IMR-90 (cell line): ENCODE data around the gene POU2F1. TPM values are rescaled to one million over a fixed set of nuclear protein-coding genes. Genes with fewer than 3 reads are reported as not detected.

Source experiments
- ATAC-seq: fragments of 200-7000 bp; cut with Tn5 transposase; 2 replicates; pipeline ENCODE4 v1.9.1; 2020; ENCODE audit warnings: low read depth, mild to moderate bottlenecking, moderate library complexity
- BruUV-seq: library from RNA; stranded (reverse); fragments of 400-500 nt; replicated peaks from 2 replicates; lab custom pipeline; 2021; lab: Mats Ljungman, UMichigan
- CTCF ChIA-PET: fragments of 300-600 bp; formaldehyde crosslinking; extraction: SDS; loops from one replicate; lab custom pipeline; 2021; ENCODE audit warnings: antibody characterized with exemption; lab: Yijun Ruan, JAX
- POLR2A ChIA-PET: fragments of 300-600 bp; sonication (Branson Sonifier 250); formaldehyde crosslinking; loops from one replicate; lab custom pipeline; 2022; ENCODE audit warnings: antibody characterized with exemption; ENCODE audit not compliant: unreplicated experiment; lab: Charles Lee
- DNase-seq: peaks from one replicate; pipeline ENCODE4 v3.0.0; 2013
- H2AFZ ChIP-seq: replicated peaks from 2 replicates; pipeline ENCODE3; 2013; ENCODE audit warnings: low read length, mild to moderate bottlenecking; ENCODE audit not compliant: poor library complexity
- H2AK5ac ChIP-seq: 2 replicates; pipeline ENCODE4 v1.6.1; 2013; ENCODE audit warnings: low read depth, low read length, inconsistent platforms
- H2AK9ac ChIP-seq: replicated peaks from 2 replicates; pipeline ENCODE3; 2013; ENCODE audit warnings: mild to moderate bottlenecking, low read depth, low read length, moderate library complexity; ENCODE audit not compliant: poor library complexity
- H2BK120ac ChIP-seq: 2 replicates; pipeline ENCODE4 v1.6.1; 2013; ENCODE audit warnings: low read depth, low read length, inconsistent platforms
- H2BK15ac ChIP-seq: 3 replicates; pipeline ENCODE4 v1.6.1; 2013; ENCODE audit warnings: low read depth, low read length, inconsistent platforms
- H2BK20ac ChIP-seq: 2 replicates; pipeline ENCODE4 v1.6.1; 2013; ENCODE audit warnings: low read depth, mild to moderate bottlenecking, inconsistent platforms, low read length, moderate library complexity
- H2BK5ac ChIP-seq: 2 replicates; pipeline ENCODE4 v1.6.1; 2013; ENCODE audit warnings: mild to moderate bottlenecking, low read depth, low read length, inconsistent platforms; ENCODE audit not compliant: poor library complexity, severe bottlenecking
- H3K14ac ChIP-seq: replicated peaks from 2 replicates; pipeline ENCODE4 v1.6.1; 2013; ENCODE audit warnings: low read depth, low read length, inconsistent platforms
- H3K18ac ChIP-seq: 2 replicates; pipeline ENCODE4 v1.6.1; 2013; ENCODE audit warnings: low read depth, low read length, control low read depth
- H3K23ac ChIP-seq: 2 replicates; pipeline ENCODE4 v1.6.1; 2013; ENCODE audit warnings: low read depth, low read length, inconsistent platforms
- H3K27ac ChIP-seq: 2 replicates; pipeline ENCODE4 v1.5.1; 2013; ENCODE audit warnings: mild to moderate bottlenecking, control low read depth, low read length; ENCODE audit not compliant: insufficient read depth
- H3K27me3 ChIP-seq: 2 replicates; pipeline ENCODE4 v1.6.1; 2013; ENCODE audit warnings: low read length; ENCODE audit not compliant: control insufficient read depth, insufficient read depth
- H3K36me3 ChIP-seq: 2 replicates; pipeline ENCODE4 v1.6.1; 2013; ENCODE audit warnings: low read length, mixed read lengths; ENCODE audit not compliant: control insufficient read depth, insufficient read depth
- H3K4ac ChIP-seq: 2 replicates; pipeline ENCODE4 v1.6.1; 2013; ENCODE audit warnings: low read depth, low read length, inconsistent platforms
- H3K4me1 ChIP-seq: 2 replicates; pipeline ENCODE4 v1.6.1; 2013; ENCODE audit warnings: low read length, mixed read lengths; ENCODE audit not compliant: control insufficient read depth, insufficient read depth
- H3K4me2 ChIP-seq: 2 replicates; pipeline ENCODE4 v1.6.1; 2013; ENCODE audit warnings: low read depth, mild to moderate bottlenecking, control low read depth, low read length, moderate library complexity
- H3K4me3 ChIP-seq: 2 replicates; pipeline ENCODE4 v1.5.1; 2013; ENCODE audit warnings: low read depth, mild to moderate bottlenecking, control low read depth, low read length, moderate library complexity; ENCODE audit not compliant: insufficient read depth
- H3K56ac ChIP-seq: 2 replicates; pipeline ENCODE4 v1.6.1; 2013; ENCODE audit warnings: low read length, inconsistent platforms; ENCODE audit not compliant: insufficient read depth; ENCODE audit errors: extremely low read depth
- H3K79me1 ChIP-seq, 2 experiments: 2 replicates each; pipeline ENCODE4 v1.6.1; 2013; ENCODE audit warnings: low read length in 2 of 2, inconsistent platforms in 1 of 2, low read depth in 1 of 2
- H3K9ac ChIP-seq: 2 replicates; pipeline ENCODE4 v1.6.1; 2013; ENCODE audit warnings: low read depth, low read length, control low read depth
- H3K9me1 ChIP-seq: 2 replicates; pipeline ENCODE4 v1.6.1; 2013; ENCODE audit warnings: low read length, inconsistent platforms; ENCODE audit not compliant: insufficient read depth
- H3K9me3 ChIP-seq: 2 replicates; pipeline ENCODE4 v1.6.1; 2013; ENCODE audit warnings: low read length; ENCODE audit not compliant: control insufficient read depth, insufficient read depth
- H4K20me1 ChIP-seq: 2 replicates; pipeline ENCODE4 v1.6.1; 2013; ENCODE audit warnings: low read length, inconsistent platforms; ENCODE audit not compliant: insufficient read depth
- H4K5ac ChIP-seq: 2 replicates; pipeline ENCODE4 v1.6.1; 2013; ENCODE audit warnings: mild to moderate bottlenecking, low read depth, low read length, control low read depth
- H4K8ac ChIP-seq, 2 experiments: 2 replicates each; pipeline ENCODE4 v1.6.1; 2013; ENCODE audit warnings: low read depth in 2 of 2, low read length in 2 of 2, control low read depth in 1 of 2, inconsistent platforms in 1 of 2
- H4K91ac ChIP-seq: 2 replicates; pipeline ENCODE4 v1.6.1; 2013; ENCODE audit warnings: low read depth, low read length, inconsistent platforms; ENCODE audit not compliant: insufficient read depth
- BHLHE40 ChIP-seq: fragments of 150-350 bp; IDR thresholded peaks from 2 replicates; pipeline ENCODE4 v1.6.1; 2016; ENCODE audit warnings: mild to moderate bottlenecking, low read depth, low read length
- MAFK ChIP-seq: IDR thresholded peaks from 2 replicates; pipeline ENCODE4 v1.6.1; 2012; ENCODE audit warnings: low read depth, low read length, improper control_type of control experiment
- SMC3 ChIP-seq: fragments of 150-350 bp; IDR thresholded peaks from 2 replicates; pipeline ENCODE4 v1.6.1; 2016; ENCODE audit warnings: low read depth, mild to moderate bottlenecking, antibody characterized with exemption, low read length, moderate library complexity
- USF2 ChIP-seq: fragments of 150-350 bp; IDR thresholded peaks from 2 replicates; pipeline ENCODE4 v1.6.1; 2017; ENCODE audit warnings: mild to moderate bottlenecking, antibody characterized with exemption, low read length, low read depth
- WGBS, 2 experiments: methylation state at CpG; one replicate each; pipeline versions ENCODE4 v1.1.5 to v1.1.7; 2013; ENCODE audit warnings: missing lambda C conversion rate in 2 of 2; ENCODE audit not compliant: insufficient read length in 1 of 2; ENCODE audit errors: extremely low coverage in 2 of 2; 5-methylcytosine and 5-hydroxymethylcytosine counted together
- dilution Hi-C: fragments of 300-500 bp; cut with HindIII; formaldehyde crosslinking; loops from one replicate; pipeline ENCODE4 v1.14.3; 2018; ENCODE audit warnings: low sequenced_read_pairs; ENCODE audit not compliant: unreplicated experiment
- in situ Hi-C: fragments of 300-500 bp; cut with MboI; formaldehyde crosslinking; loops from 3 replicates; pipeline ENCODE4 v1.14.3; 2019; ENCODE audit warnings: low sequenced_read_pairs, inconsistent platforms, mixed read lengths
- intact Hi-C: fragments of 100-400 bp; cut with micrococcal nuclease; formaldehyde crosslinking; loops from 2 replicates; pipeline ENCODE4 v1.10.0; 2022
- polyA plus RNA-seq, 3 experiments: library from polyadenylated mRNA; depleted of rRNA; stranded (reverse); fragments of >200 nt; gene quantifications; 2 replicates each; pipeline ENCODE4 v1.2.3, GENCODE V29; 2012; ENCODE audit warnings: low replicate concordance in 1 of 3
- total RNA-seq: library from RNA; depleted of rRNA; stranded (reverse); fragments of >200 nt; gene quantifications from 2 replicates; pipeline ENCODE4 v1.2.3, GENCODE V29; 2012

Gene POU2F1
- total and polyA plus RNA-seq, 2 of the 4 experiments (the other 2 are of a cell fraction), result 1.2 to 3.4 TPM

GRCh38 chr1:167440345-167440744, 219.7 kb downstream of the POU2F1 start:
- ATAC-seq, result no peak
- Histone ChIP-seq H3K36me3 (no peaks in the 10 kb centered on the region), H3K23ac (no peak overlapping the region), H3K79me1 (no peaks in the 10 kb centered on the region), H4K8ac (no peak overlapping the region), H2BK120ac (no peak overlapping the region), H3K27me3 (peaks cover 28% of the 10 kb centered on the region), H3K4ac (no peak overlapping the region), H3K56ac (no peak overlapping the region), H3K4me3 (no peak overlapping the region), H3K4me2 (no peak overlapping the region), H3K14ac (no peak overlapping the region), H2AK9ac (no peak overlapping the region), H2BK15ac (no peak overlapping the region), H3K4me1 (no peaks in the 10 kb centered on the region), H3K9me3 (no peaks in the 10 kb centered on the region), H3K18ac (no peak overlapping the region), H3K27ac (no peak overlapping the region), H2AFZ (no peak overlapping the region), H2AK5ac (no peak overlapping the region), H4K91ac (no peak overlapping the region), H4K5ac (no peak overlapping the region), H3K9me1 (no peaks in the 10 kb centered on the region), H4K20me1 (no peaks in the 10 kb centered on the region), H2BK20ac (no peak overlapping the region), H2BK5ac (no peak overlapping the region), H3K9ac (no peak overlapping the region)
- TF ChIP-seq USF2 (no peak), SMC3 (no peak), MAFK (no peak), BHLHE40 (no peak)
- ChIA-PET POLR2A (no interaction called here), CTCF (interaction anchor here (0.6 to 4.8 kb wide), 2 partner anchors 86 to 173 kb away, joined by 4 to 25 read pairs; no protein-coding TSS in a partner anchor)
- intact Hi-C loops, result loop anchor here (5.0 kb wide), 1 partner anchor 218 kb away; the partner anchor contains the start of gene POU2F1
- WGBS, 2 experiments, result 88% methylated on average over 2 of the region's 4 CpGs; no CpG with 5 or more reads in 1 of the 2 experiments
- dilution Hi-C loops, result loop anchor here (25.0 kb wide), 1 partner anchor 178 kb away; no protein-coding TSS in a partner anchor
- no peak for DNase-seq
- no TSS peak for BruUV-seq
- in situ Hi-C loops, result no loop called here
